Measurements from ENCODE around the gene TMEM184B. TPM values are rescaled to one million over a fixed set of nuclear protein-coding genes. Genes with fewer than 3 reads are reported as not detected.

The TMEM184B gene
- total RNA-seq, 4 donors from 2014 or later = 42.9 to 92.2 (median 74.5) TPM

DNA sequence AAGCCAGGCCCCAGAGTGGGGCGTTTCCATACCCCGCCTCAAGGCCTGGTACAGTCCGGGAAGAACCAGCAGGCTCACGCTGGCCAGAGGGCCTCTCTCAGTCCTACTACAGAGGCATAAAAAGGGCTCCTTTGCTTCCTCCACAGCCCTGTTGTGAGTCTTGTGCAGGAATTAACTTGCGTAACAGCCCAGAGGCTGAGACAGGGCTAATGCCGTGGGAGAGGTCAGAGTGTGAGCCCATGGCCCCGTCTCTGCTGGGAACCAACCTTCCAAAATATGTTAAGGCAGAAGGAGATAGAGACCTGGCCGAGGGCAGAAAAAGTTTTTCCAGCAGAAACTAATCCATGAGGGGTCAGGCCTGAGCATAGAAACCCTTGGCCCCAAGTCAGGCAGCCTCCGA lies 19.9 kb upstream of the TMEM184B start:
- no peak for DNase-seq
- Histone ChIP-seq H3K27me3 (no peaks in the 10 kb centered on the region), H3K4me1 (no peaks in the 10 kb centered on the region), H3K4me3 (replicated peaks in 1 of 3) (no peak overlapping the region), H3K36me3 (peaks cover 39 to 48% of the 10 kb centered on the region in 2 donors), H3K9me3 (no peaks in the 10 kb centered on the region), H3K27ac (peak overlapping the region in 2 of 3 donors; percentile 14 to 21)
- intact Hi-C loops (cut with DNase I) = no loop called here
- TF ChIP-seq POLR2A (IDR thresholded peaks at IDR 0.05) (no peak), CTCF (IDR thresholded peaks at IDR 0.05) (no peak)
- WGBS, 2 donors = 75 to 90% methylated on average over 9 of the region's 9 CpGs

- H3K4me1 ChIP-seq = no peaks in the 10 kb centered on the region
- DNase-seq = no peak
- H3K4me3 ChIP-seq (replicated peaks in 1 of 3) = no peak overlapping the region
- H3K9me3 ChIP-seq = no peaks in the 10 kb centered on the region
- no peaks in the 10 kb centered on the region for H3K27me3 ChIP-seq
- TF ChIP-seq POLR2A (IDR thresholded peaks at IDR 0.05) (no peak), CTCF (IDR thresholded peaks at IDR 0.05) (no peak)
- WGBS, 2 donors = 80 to 82% methylated on average over 19 to 20 of the region's 22 CpGs
- peaks cover 25 to 34% of the 10 kb centered on the region in 2 donors for H3K36me3 ChIP-seq
- intact Hi-C loops (cut with DNase I) = no loop called here
- H3K27ac ChIP-seq = no peak overlapping the region
Observed at GRCh38 chr22:38291201-38291777, 18.5 kb upstream of the TMEM184B start.

DNA sequence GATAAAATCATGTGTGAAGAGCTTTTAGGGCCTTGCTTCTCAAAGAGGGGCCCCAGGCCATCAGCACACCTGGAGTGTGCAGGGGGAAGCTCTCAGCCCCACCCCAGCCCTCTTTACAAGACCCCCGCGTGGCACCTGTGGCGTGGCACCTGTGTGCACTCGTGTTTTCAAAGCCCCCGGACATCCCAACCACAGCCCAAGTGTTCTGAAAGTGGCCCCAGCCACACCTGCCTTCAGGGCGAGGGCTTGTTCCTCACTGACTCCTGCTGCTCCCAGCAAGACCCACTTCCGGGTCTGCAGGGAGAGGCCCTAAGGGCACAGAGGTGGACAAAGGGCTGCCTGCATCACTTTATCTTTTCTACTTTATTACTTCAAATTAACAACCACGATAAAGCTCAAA lies 17.5 kb upstream of the TMEM184B start:
- DNase-seq = no peak
- Histone ChIP-seq H3K27me3 (no peaks in the 10 kb centered on the region), H3K4me1 (no peaks in the 10 kb centered on the region), H3K36me3 (peaks cover 16 to 24% of the 10 kb centered on the region in 2 donors), H3K27ac (no peak overlapping the region), H3K4me3 (replicated peaks in 1 of 3) (no peak overlapping the region), H3K9me3 (no peaks in the 10 kb centered on the region)
- WGBS, 2 donors = 86 to 88% methylated on average over 6 to 8 of the region's 8 CpGs
- intact Hi-C loops (cut with DNase I) = no loop called here
- TF ChIP-seq POLR2A (IDR thresholded peaks at IDR 0.05) (no peak), CTCF (IDR thresholded peaks at IDR 0.05) (no peak)

GRCh38 chr22:38289583-38290082 lies 16.8 kb upstream of the TMEM184B start:
- 88 to 96% methylated on average over 5 to 9 of the region's 12 CpGs for WGBS, 2 donors
- Histone ChIP-seq H3K4me3 (replicated peaks in 1 of 3) (no peak overlapping the region), H3K9me3 (no peaks in the 10 kb centered on the region), H3K27me3 (no peaks in the 10 kb centered on the region), H3K27ac (no peak overlapping the region), H3K36me3 (peaks cover 12 to 24% of the 10 kb centered on the region in 2 donors), H3K4me1 (no peaks in the 10 kb centered on the region)
- no peak for DNase-seq
- no peak for TF ChIP-seq CTCF (IDR thresholded peaks at IDR 0.05)
- TF ChIP-seq POLR2A (IDR thresholded peaks at IDR 0.05) = no peak
- intact Hi-C loops (cut with DNase I) = no loop called here

DNA sequence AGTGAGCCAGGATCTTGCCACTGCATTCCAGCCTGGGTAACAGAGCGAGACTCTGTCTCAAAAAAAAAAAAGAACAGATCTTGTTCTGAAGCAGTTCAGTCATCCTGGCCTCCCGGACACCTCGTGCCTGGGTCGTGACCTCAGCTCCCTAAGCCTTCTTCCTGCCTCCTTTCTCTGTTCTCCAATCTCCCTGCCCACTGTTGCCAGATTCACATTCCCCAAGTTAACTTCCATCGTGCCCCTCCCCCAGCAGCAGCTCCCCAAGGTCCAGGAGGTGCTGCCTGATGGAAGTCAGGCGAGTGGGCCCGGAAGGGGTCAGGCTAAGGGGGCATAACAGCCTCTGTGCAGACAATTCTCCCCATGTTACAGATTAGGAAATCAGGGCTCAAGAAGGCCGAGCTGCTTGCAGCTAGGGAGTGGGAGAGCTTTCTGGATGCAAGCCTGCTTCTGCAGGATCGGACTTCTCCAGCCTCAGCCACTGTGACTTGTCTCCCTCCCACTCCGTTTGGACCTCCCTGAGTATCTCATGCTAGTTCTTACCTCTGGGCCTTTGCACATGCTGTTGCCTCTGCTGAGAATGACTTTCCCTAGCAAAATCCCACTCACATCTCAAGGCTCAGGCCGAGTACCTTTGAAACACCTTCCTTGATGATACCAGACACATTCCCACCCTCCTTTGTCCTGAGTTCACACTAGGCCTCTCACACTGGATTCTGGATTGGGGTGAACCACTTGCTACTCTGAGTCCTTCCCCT lies 14.3 kb upstream of the TMEM184B start:
- TF ChIP-seq CTCF (IDR thresholded peaks at IDR 0.05) (no peak), POLR2A (IDR thresholded peaks at IDR 0.05) (no peak)
- Histone ChIP-seq H3K27ac (no peak overlapping the region), H3K36me3 (peaks cover 0 to under 1% of the 10 kb centered on the region in 2 donors), H3K27me3 (no peaks in the 10 kb centered on the region), H3K4me3 (replicated peaks in 1 of 3) (no peak overlapping the region), H3K9me3 (no peaks in the 10 kb centered on the region), H3K4me1 (peaks cover 0 to 11% of the 10 kb centered on the region in 2 donors)
- intact Hi-C loops (cut with DNase I) = no loop called here
- DNase-seq = no peak
- WGBS, 2 donors = 78 to 81% methylated on average over 11 of the region's 11 CpGs
